CD14-positive monocyte (primary cell): ENCODE results near the gene C1orf226. TPM values are rescaled to one million over a fixed set of nuclear protein-coding genes. Genes with fewer than 3 reads are reported as not detected.

Experiments
- DNase-seq, 3 donors: peaks; one replicate each; pipeline ENCODE4 v3.0.0-alpha.2; 2011 to 2022
- H2AFZ ChIP-seq: 2 replicates; pipeline ENCODE4 v1.6.0; 2012; ENCODE audit warnings: mild to moderate bottlenecking, low read depth, low read length, inconsistent platforms; ENCODE audit not compliant: insufficient read depth, poor library complexity, severe bottlenecking
- H3K27ac ChIP-seq, 2 donors: 1 replicate in 1 of 2; 2 replicates in 1 of 2; pipeline ENCODE4 v1.5.1; 2012 to 2013; ENCODE audit warnings: low read length in 2 of 2, control low read depth in 1 of 2, inconsistent platforms in 1 of 2, low read depth in 1 of 2, mild to moderate bottlenecking in 1 of 2
- H3K27me3 ChIP-seq, 2 donors: one replicate each; pipeline versions ENCODE4 v1.6.0 to v1.6.1; 2011 to 2013; ENCODE audit warnings: low read length in 2 of 2; ENCODE audit not compliant: control insufficient read depth in 2 of 2, insufficient read depth in 2 of 2
- H3K36me3 ChIP-seq, 2 donors: replicated peaks in 1 of 2; 1 replicate in 1 of 2; 2 replicates in 1 of 2; pipeline versions ENCODE4 v1.5.1 to v1.6.1; 2012 to 2013; ENCODE audit warnings: low read length in 2 of 2, control low read depth in 1 of 2, inconsistent platforms in 1 of 2, mild to moderate bottlenecking in 1 of 2; ENCODE audit not compliant: insufficient read depth in 2 of 2, control insufficient read depth in 1 of 2
- H3K4me1 ChIP-seq, 2 donors: 1 replicate in 1 of 2; 2 replicates in 1 of 2; pipeline versions ENCODE4 v1.5.1 to v1.6.1; 2012 to 2013; ENCODE audit warnings: low read length in 2 of 2, control low read depth in 1 of 2, inconsistent platforms in 1 of 2, mild to moderate bottlenecking in 1 of 2, moderate library complexity in 1 of 2; ENCODE audit not compliant: insufficient read depth in 2 of 2, control insufficient read depth in 1 of 2
- H3K4me2 ChIP-seq: replicated peaks from 2 replicates; pipeline ENCODE3; 2012; ENCODE audit warnings: low read length, moderate library complexity, mild to moderate bottlenecking; ENCODE audit not compliant: poor library complexity, severe bottlenecking; ENCODE audit errors: extremely low read depth
- H3K4me3 ChIP-seq, 3 experiments: fragments of 200-600 bp in 1 of 3; sonication (generic) in 1 of 3; replicated peaks in 1 of 3; 1 replicate in 2 of 3; 2 replicates in 1 of 3; pipeline ENCODE4 v1.5.1; 2011 to 2013; ENCODE audit warnings: low read length in 3 of 3, mild to moderate bottlenecking in 3 of 3, control low read depth in 2 of 3, low read depth in 2 of 3, inconsistent platforms in 1 of 3, moderate library complexity in 1 of 3
- H3K79me2 ChIP-seq: 2 replicates; pipeline ENCODE4 v1.6.0; 2012; ENCODE audit warnings: mild to moderate bottlenecking, control low read depth, inconsistent platforms, low read length, moderate library complexity; ENCODE audit not compliant: insufficient read depth
- H3K9ac ChIP-seq: 2 replicates; pipeline ENCODE4 v1.6.0; 2017; ENCODE audit warnings: low read length, mild to moderate bottlenecking; ENCODE audit not compliant: insufficient read depth, poor library complexity, severe bottlenecking
- H3K9me3 ChIP-seq, 2 donors: replicated peaks in 1 of 2; 1 replicate in 1 of 2; 2 replicates in 1 of 2; pipeline versions ENCODE4 v1.5.1 to v1.6.1; 2012 to 2013; ENCODE audit warnings: low read length in 2 of 2, control low read depth in 1 of 2; ENCODE audit not compliant: control insufficient read depth in 1 of 2, insufficient read depth in 1 of 2
- H4K20me1 ChIP-seq: 2 replicates; pipeline ENCODE4 v1.6.0; 2012; ENCODE audit warnings: mild to moderate bottlenecking, low read length, control low read depth, moderate library complexity; ENCODE audit not compliant: insufficient read depth
- H3K27ac Mint-ChIP-seq, 7 donors: one replicate each; pipeline ENCODE4 v1.8.0; 2020; ENCODE audit warnings: mild to moderate bottlenecking in 7 of 7, mixed read lengths in 7 of 7, moderate library complexity in 6 of 7, inconsistent platforms in 2 of 7
- H3K27me3 Mint-ChIP-seq, 3 donors: one replicate each; pipeline ENCODE4 v1.8.0; 2021 to 2022; ENCODE audit warnings: low read depth in 3 of 3, mild to moderate bottlenecking in 3 of 3, mixed read lengths in 3 of 3, moderate library complexity in 3 of 3, inconsistent platforms in 1 of 3
- H3K36me3 Mint-ChIP-seq, 2 donors: one replicate each; pipeline ENCODE4 v1.8.0; 2020; ENCODE audit warnings: mixed read lengths in 2 of 2, inconsistent platforms in 1 of 2, mild to moderate bottlenecking in 1 of 2
- H3K4me1 Mint-ChIP-seq: one replicate; pipeline ENCODE4 v1.8.0; 2020; ENCODE audit warnings: mild to moderate bottlenecking, mixed read lengths
- H3K4me3 Mint-ChIP-seq, 2 donors: one replicate each; pipeline ENCODE4 v1.8.0; 2020; ENCODE audit warnings: mild to moderate bottlenecking in 2 of 2, mixed read lengths in 2 of 2, moderate library complexity in 1 of 2
- H3K9me3 Mint-ChIP-seq, 7 donors: one replicate each; pipeline ENCODE4 v1.8.0; 2020 to 2022; ENCODE audit warnings: mixed read lengths in 7 of 7, mild to moderate bottlenecking in 6 of 7, moderate library complexity in 6 of 7, inconsistent platforms in 2 of 7
- WGBS: methylation state at CpG from one replicate; pipeline ENCODE4 v1.1.5; 2013; ENCODE audit warnings: missing lambda C conversion rate; ENCODE audit not compliant: insufficient coverage; 5-methylcytosine and 5-hydroxymethylcytosine counted together
- intact Hi-C, 2 donors: fragments of 100-400 bp; cut with micrococcal nuclease; formaldehyde crosslinking; loops; one replicate each; pipeline versions ENCODE4 v1.15.0 to v1.15.1; 2023
- polyA plus RNA-seq, 3 donors: library from polyadenylated mRNA; depleted of rRNA in 1 of 3; unstranded in 2 of 3; stranded (reverse) in 1 of 3; fragments of 300-500 nt in 2 of 3; fragments of >200 nt in 1 of 3; fragmentation: Illumina TruSeq in 2 of 3; gene quantifications; 1 replicate in 2 of 3; 2 replicates in 1 of 3; pipeline ENCODE4 v1.2.3, GENCODE V29; 2012 to 2021
- TF ChIP-seq, protein P1 (sequence below): fragments of 200-600 bp; IDR thresholded peaks from one replicate; pipeline ENCODE4 v1.8.0; 2022; ENCODE audit warnings: antibody characterized with exemption, mild to moderate bottlenecking

The C1orf226 gene
- polyA plus RNA-seq, 3 donors = 0.10 to 0.31 TPM; not detected in 1

DNA sequence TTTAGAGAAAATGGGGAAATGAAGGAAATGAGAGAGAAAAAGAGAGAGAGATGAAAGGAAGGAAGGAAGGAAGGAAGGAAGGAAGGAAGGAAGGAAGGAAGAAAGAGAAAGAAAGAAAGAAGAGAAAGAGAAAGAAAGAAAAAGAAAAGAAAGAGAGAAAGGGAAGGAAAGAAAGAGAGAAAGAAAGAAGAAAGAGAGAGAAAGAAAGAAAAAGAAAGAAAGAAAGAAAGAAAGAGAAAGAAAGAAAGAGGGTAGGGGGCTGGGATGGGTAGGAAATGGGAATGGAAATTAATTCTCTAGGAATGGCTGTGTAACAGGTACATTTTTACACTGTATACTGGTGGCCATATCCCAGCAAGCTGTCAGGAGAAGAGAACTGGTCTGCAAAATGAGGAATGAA, 34.7 kb downstream of the C1orf226 start:
- no peak for DNase-seq
- H3K27ac Mint-ChIP-seq = no peak overlapping the region
- H4K20me1 ChIP-seq = no peaks in the 10 kb centered on the region
- H3K4me1 ChIP-seq = peaks cover 1 to 22% of the 10 kb centered on the region in 2 donors
- H3K9me3 ChIP-seq = no peaks in the 10 kb centered on the region
- no peak overlapping the region for H3K4me3 Mint-ChIP-seq
- H3K9ac ChIP-seq = no peak overlapping the region
- H3K4me3 ChIP-seq = no peak overlapping the region
- H3K27me3 ChIP-seq = no peaks in the 10 kb centered on the region
- H3K36me3 ChIP-seq = no peaks in the 10 kb centered on the region
- H3K27ac ChIP-seq = no peak overlapping the region
- no peaks in the 10 kb centered on the region for H3K36me3 Mint-ChIP-seq
- peaks cover 31% of the 10 kb centered on the region for H3K4me1 Mint-ChIP-seq
- intact Hi-C loops = no loop called here
- peaks cover 0 to 4% (median 2%) of the 10 kb centered on the region in 7 donors for H3K9me3 Mint-ChIP-seq
- no peaks in the 10 kb centered on the region for H3K79me2 ChIP-seq
- no peak overlapping the region for H2AFZ ChIP-seq
- TF ChIP-seq, protein P1, sequence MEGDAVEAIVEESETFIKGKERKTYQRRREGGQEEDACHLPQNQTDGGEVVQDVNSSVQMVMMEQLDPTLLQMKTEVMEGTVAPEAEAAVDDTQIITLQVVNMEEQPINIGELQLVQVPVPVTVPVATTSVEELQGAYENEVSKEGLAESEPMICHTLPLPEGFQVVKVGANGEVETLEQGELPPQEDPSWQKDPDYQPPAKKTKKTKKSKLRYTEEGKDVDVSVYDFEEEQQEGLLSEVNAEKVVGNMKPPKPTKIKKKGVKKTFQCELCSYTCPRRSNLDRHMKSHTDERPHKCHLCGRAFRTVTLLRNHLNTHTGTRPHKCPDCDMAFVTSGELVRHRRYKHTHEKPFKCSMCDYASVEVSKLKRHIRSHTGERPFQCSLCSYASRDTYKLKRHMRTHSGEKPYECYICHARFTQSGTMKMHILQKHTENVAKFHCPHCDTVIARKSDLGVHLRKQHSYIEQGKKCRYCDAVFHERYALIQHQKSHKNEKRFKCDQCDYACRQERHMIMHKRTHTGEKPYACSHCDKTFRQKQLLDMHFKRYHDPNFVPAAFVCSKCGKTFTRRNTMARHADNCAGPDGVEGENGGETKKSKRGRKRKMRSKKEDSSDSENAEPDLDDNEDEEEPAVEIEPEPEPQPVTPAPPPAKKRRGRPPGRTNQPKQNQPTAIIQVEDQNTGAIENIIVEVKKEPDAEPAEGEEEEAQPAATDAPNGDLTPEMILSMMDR = no peak
- H3K4me2 ChIP-seq = no peak overlapping the region
- H3K27me3 Mint-ChIP-seq = peaks cover 0 to 3% (median 2%) of the 10 kb centered on the region in 3 donors

DNA sequence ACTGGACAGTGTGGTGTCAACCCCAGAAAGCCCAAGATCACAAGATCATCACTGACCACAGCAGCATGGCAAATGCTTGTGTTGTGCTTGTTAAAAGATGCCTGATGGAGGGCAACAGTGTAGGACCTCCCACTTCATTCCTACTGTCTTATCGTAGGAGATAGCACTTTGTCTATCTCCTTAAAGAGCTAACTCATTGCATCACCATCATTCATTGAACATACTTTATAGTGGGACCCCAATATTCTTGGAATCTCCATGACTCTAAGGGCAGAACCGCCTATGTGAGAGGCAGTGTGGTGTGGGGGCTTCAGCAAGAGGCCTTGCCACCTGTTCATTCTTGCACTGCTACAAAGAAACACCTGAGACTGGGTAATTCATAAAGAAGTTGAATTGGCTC, 35.4 kb downstream of the C1orf226 start:
- intact Hi-C loops = no loop called here
- Mint-ChIP-seq H3K4me3 (no peak overlapping the region), H3K4me1 (peaks cover 32% of the 10 kb centered on the region), H3K27ac (no peak overlapping the region), H3K9me3 (peaks cover 0 to 4% (median 2%) of the 10 kb centered on the region in 7 donors), H3K36me3 (no peaks in the 10 kb centered on the region), H3K27me3 (peaks cover 0 to 3% (median 2%) of the 10 kb centered on the region in 3 donors)
- no peaks in the 10 kb centered on the region for H3K27me3 ChIP-seq
- DNase-seq = no peak
- H3K4me2 ChIP-seq = no peak overlapping the region
- H2AFZ ChIP-seq = no peak overlapping the region
- TF ChIP-seq, protein P1 = no peak
- H3K9me3 ChIP-seq = no peaks in the 10 kb centered on the region
- H3K79me2 ChIP-seq = no peaks in the 10 kb centered on the region
- no peak overlapping the region for H3K27ac ChIP-seq
- H3K9ac ChIP-seq = no peak overlapping the region
- WGBS = no CpG with 5 or more reads among the region's 2 CpGs
- H3K4me3 ChIP-seq = no peak overlapping the region
- no peaks in the 10 kb centered on the region for H4K20me1 ChIP-seq
- peaks cover 8 to 23% of the 10 kb centered on the region in 2 donors for H3K4me1 ChIP-seq
- H3K36me3 ChIP-seq = no peaks in the 10 kb centered on the region
